Endothelial cell of umbilical vein (primary cell): ENCODE data around the gene CHMP1B.

ENCODE experiments used
- POLR2A ChIP-seq: IDR thresholded peaks from 2 replicates; pipeline ENCODE4 v1.6.1; 2012; ENCODE audit warnings: low read depth, mild to moderate bottlenecking, control low read depth, low read length
- POLR2AphosphoS5 ChIP-seq: IDR thresholded peaks from 2 replicates; pipeline ENCODE4 v1.6.1; 2012; ENCODE audit warnings: low read depth, mild to moderate bottlenecking, control low read depth, low read length, moderate library complexity; ENCODE audit not compliant: insufficient read depth
- TF ChIP-seq, protein P1 (sequence below): IDR thresholded peaks from 2 replicates; pipeline ENCODE4 v1.6.1; 2011; ENCODE audit not compliant: insufficient read depth, insufficient read length

DNA sequence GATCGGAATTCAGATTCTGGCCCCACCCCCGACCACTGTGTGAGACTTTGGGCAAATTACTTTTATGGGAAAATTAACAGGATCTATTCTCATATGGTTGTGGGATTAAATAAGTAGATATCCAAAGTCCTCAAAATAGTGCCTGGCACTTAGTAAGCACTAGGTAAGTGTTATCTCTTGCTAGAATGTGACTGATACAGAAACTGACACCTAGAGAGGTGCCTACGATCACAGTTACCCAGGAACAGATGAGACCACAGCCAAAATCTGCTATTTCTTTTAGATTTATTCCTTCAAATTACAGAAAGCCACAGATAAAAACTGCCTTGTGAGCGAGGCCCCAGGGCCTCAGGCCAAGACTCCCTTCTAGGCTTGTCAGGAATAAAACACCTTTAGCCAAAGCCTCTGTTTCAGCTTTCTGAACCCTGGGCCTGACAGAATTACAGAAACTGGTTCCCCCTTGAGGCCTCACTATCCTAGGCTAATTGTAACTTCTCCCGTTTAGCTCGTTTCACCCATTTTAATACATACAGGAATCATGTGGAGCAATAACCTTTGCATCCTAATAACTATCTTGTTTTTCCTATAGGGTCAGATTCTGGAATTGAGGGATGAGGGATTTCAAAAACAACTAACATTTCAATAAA is 22.3 kb upstream of the CHMP1B start:
- TF ChIP-seq, protein P1, sequence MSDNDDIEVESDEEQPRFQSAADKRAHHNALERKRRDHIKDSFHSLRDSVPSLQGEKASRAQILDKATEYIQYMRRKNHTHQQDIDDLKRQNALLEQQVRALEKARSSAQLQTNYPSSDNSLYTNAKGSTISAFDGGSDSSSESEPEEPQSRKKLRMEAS: no peak
- no peak for TF ChIP-seq POLR2A
- TF ChIP-seq POLR2AphosphoS5: no peak
